Stomach (tissue), 9 donors: Measurements from ENCODE around the gene OR12D3. TPM values are rescaled to one million over a fixed set of nuclear protein-coding genes. Genes with fewer than 3 reads are reported as not detected.

Experiments
- DNase-seq, 2 donors: peaks; one replicate each; pipeline versions ENCODE4 v3.0.0 to v3.0.0-alpha.2; 2013 to 2019
- H3K27ac ChIP-seq, 5 donors: fragments of 200-600 bp in 4 of 5; sonication (generic) in 4 of 5; one replicate each; pipeline ENCODE4 v1.5.1; 2013 to 2019; ENCODE audit warnings: mild to moderate bottlenecking in 1 of 5, moderate library complexity in 1 of 5
- H3K27me3 ChIP-seq, 3 donors: fragments of 200-600 bp; sonication (generic); one replicate each; pipeline ENCODE4 v1.5.1; 2017 to 2019; ENCODE audit warnings: mixed run types in 1 of 3
- H3K36me3 ChIP-seq, 4 donors: fragments of 200-600 bp; sonication (generic); 1 replicate in 3 of 4; 2 replicates in 1 of 4; pipeline ENCODE4 v1.5.1; 2016 to 2019
- H3K4me1 ChIP-seq, 4 donors: fragments of 200-600 bp; sonication (generic); one replicate each; pipeline ENCODE4 v1.5.1; 2016 to 2019
- H3K4me3 ChIP-seq, 4 donors: fragments of 200-600 bp; sonication (generic) in 3 of 4; one replicate each; pipeline ENCODE4 v1.5.1; 2016 to 2019; ENCODE audit warnings: mild to moderate bottlenecking in 1 of 4
- H3K9me3 ChIP-seq, 4 donors: fragments of 200-600 bp; sonication (generic); one replicate each; pipeline ENCODE4 v1.5.1; 2016 to 2019
- CTCF ChIP-seq, 7 experiments: fragments of 450-650 bp in 4 of 7; fragments of 200-600 bp in 3 of 7; sonication (generic) in 3 of 7; IDR thresholded peaks; one replicate each; pipeline ENCODE4 v1.5.1; 2016 to 2019; ENCODE audit warnings: antibody characterized with exemption in 7 of 7, control low read depth in 2 of 7, mild to moderate bottlenecking in 1 of 7
- EP300 ChIP-seq: sonication (generic); formaldehyde crosslinking; IDR thresholded peaks from one replicate; pipeline ENCODE4 v1.6.1; 2017; ENCODE audit warnings: antibody characterized with exemption
- POLR2A ChIP-seq, 4 donors: fragments of 450-650 bp; IDR thresholded peaks; one replicate each; pipeline ENCODE4 v1.6.1; 2016; ENCODE audit warnings: antibody characterized with exemption in 4 of 4, control low read depth in 2 of 4, mild to moderate bottlenecking in 1 of 4, moderate library complexity in 1 of 4
- POLR2AphosphoS5 ChIP-seq, 3 donors: sonication (generic); formaldehyde crosslinking; IDR thresholded peaks; one replicate each; pipeline ENCODE4 v1.6.1; 2016; ENCODE audit warnings: antibody characterized with exemption in 3 of 3
- WGBS, 5 donors: extraction: QIAGEN DNeasy Blood & Tissue Kit in 3 of 5; methylation state at CpG; one replicate each; pipeline versions ENCODE4 v1.1.5 to v1.1.7; 2013 to 2018; 5-methylcytosine and 5-hydroxymethylcytosine counted together
- intact Hi-C: fragments of 100-400 bp; cut with DNase I; formaldehyde crosslinking; loops from one replicate; pipeline ENCODE4 v1.15.1; 2023; ENCODE audit warnings: low total_unique reads
- polyA plus RNA-seq, 3 donors: library from polyadenylated mRNA; stranded (reverse); fragments of 200-250 nt; gene quantifications; one replicate each; pipeline ENCODE4 v1.2.3, GENCODE V29; 2013
- total RNA-seq, 5 donors: library from RNA; depleted of rRNA; stranded (reverse); fragments of >200 nt; gene quantifications; one replicate each; pipeline versions ENCODE4 v1.1.0 to v1.2.3, GENCODE V29; 2014 to 2016
- donor health status: healthy with polysubstance abuse.
- donor health status: Bipolar disorder and iron deficiency.
- donor health status: healthy.

OR12D3 gene
- total and polyA plus RNA-seq, 8 donors, result not detected

GRCh38 chr6:29414588-29414987 lies 39.5 kb upstream of the OR12D3 start, which contains the start of gene OR12D1:
Gene OR12D1, plus strand, starts transcription at chr6:29414928.
- no peak within 1 kb of the TSS for H3K27ac ChIP-seq
- TF ChIP-seq POLR2A (IDR thresholded peaks at IDR 0.05) (no peak), CTCF (IDR thresholded peaks at IDR 0.05) (no peak)
- no peak within 1 kb of the TSS for H3K4me3 ChIP-seq
- no peaks in the 10 kb centered on the region for H3K4me1 ChIP-seq
- intact Hi-C loops, result no loop called here
- no peaks in the 10 kb centered on the region for H3K27me3 ChIP-seq
- H3K9me3 ChIP-seq, result peaks cover 0 to 8% (median 0%) of the 10 kb centered on the region in 4 donors
- peak in 1 of 2 donors; percentile 3 for DNase-seq
- H3K36me3 ChIP-seq, result no peaks in the 10 kb centered on the region

- no peak for TF ChIP-seq EP300
- no peak for TF ChIP-seq POLR2AphosphoS5 (IDR thresholded peaks at IDR 0.05)
- TF ChIP-seq CTCF (IDR thresholded peaks at IDR 0.05), result no peak
- TF ChIP-seq POLR2A (IDR thresholded peaks at IDR 0.05), result no peak
- Histone ChIP-seq H3K27me3 (no peaks in the 10 kb centered on the region), H3K36me3 (no peaks in the 10 kb centered on the region), H3K9me3 (peaks cover 0 to 7% (median 0%) of the 10 kb centered on the region in 4 donors), H3K4me1 (no peaks in the 10 kb centered on the region), H3K27ac (no peak overlapping the region), H3K4me3 (no peak overlapping the region)
- intact Hi-C loops, result no loop called here
- no peak for DNase-seq
- WGBS, 5 donors, result 44 to 98% (median 51%) methylated on average over 1 of the region's 1 CpG
These were observed 28.7 kb upstream of the OR12D3 start for GRCh38 chr6:29403801-29404200.

GRCh38 chr6:29399525-29399924 lies 24.4 kb upstream of the OR12D3 start:
- H3K4me3 ChIP-seq, result no peak overlapping the region
- WGBS, 5 donors, result 57 to 72% (median 70%) methylated on average over 2 of the region's 2 CpGs
- no peaks in the 10 kb centered on the region for H3K36me3 ChIP-seq
- H3K27me3 ChIP-seq, result no peaks in the 10 kb centered on the region
- no peak overlapping the region for H3K27ac ChIP-seq
- H3K4me1 ChIP-seq, result no peaks in the 10 kb centered on the region
- intact Hi-C loops, result no loop called here
- TF ChIP-seq CTCF (IDR thresholded peaks at IDR 0.05) (no peak), POLR2AphosphoS5 (IDR thresholded peaks at IDR 0.05) (no peak), POLR2A (IDR thresholded peaks at IDR 0.05) (no peak), EP300 (no peak)
- H3K9me3 ChIP-seq, result peaks cover 0 to 2% (median 0%) of the 10 kb centered on the region in 4 donors
- DNase-seq, result no peak

- DNase-seq, result no peak
- H3K27me3 ChIP-seq, result peaks cover 0 to 10% (median 0%) of the 10 kb centered on the region in 3 donors
- TF ChIP-seq POLR2A (IDR thresholded peaks at IDR 0.05) (no peak), EP300 (no peak), CTCF (IDR thresholded peaks at IDR 0.05) (no peak), POLR2AphosphoS5 (IDR thresholded peaks at IDR 0.05) (no peak)
- no peak within 1 kb of the TSS for H3K4me3 ChIP-seq
- H3K9me3 ChIP-seq, result no peaks in the 10 kb centered on the region
- no peaks in the 10 kb centered on the region for H3K4me1 ChIP-seq
- no peak within 1 kb of the TSS for H3K27ac ChIP-seq
- intact Hi-C loops, result no loop called here
- no peaks in the 10 kb centered on the region for H3K36me3 ChIP-seq
These were observed 20.2 kb upstream of the OR12D3 start, which contains the start of gene OR12D2 for GRCh38 chr6:29395331-29395730. Gene OR12D2, plus strand, starts transcription at chr6:29395631. Its CDS starts 1,069 bp downstream, at chr6:29396700.
